Fibroblast of gingiva (primary cell): ENCODE data around the gene RFT1.
"Not testable (repeated sequence)": the region's sequence is repeated elsewhere in the genome, so short reads cannot be mapped to it uniquely, and the experiment has no call there.

Experiments used
- DNase-seq: peaks from one replicate; pipeline ENCODE4 v3.0.0-alpha.2; 2011; ENCODE audit warnings: low read depth

RFT1 gene

GRCh38 chr3:53163444-53164387 lies 33.5 kb upstream of the RFT1 start:
- DNase-seq: no peak

GRCh38 chr3:53162672-53163443 lies 32.6 kb upstream of the RFT1 start:
- no peak for DNase-seq

- peak; percentile 23 for DNase-seq
Measured at GRCh38 chr3:53161820-53162671, 31.8 kb upstream of the RFT1 start.

DNA sequence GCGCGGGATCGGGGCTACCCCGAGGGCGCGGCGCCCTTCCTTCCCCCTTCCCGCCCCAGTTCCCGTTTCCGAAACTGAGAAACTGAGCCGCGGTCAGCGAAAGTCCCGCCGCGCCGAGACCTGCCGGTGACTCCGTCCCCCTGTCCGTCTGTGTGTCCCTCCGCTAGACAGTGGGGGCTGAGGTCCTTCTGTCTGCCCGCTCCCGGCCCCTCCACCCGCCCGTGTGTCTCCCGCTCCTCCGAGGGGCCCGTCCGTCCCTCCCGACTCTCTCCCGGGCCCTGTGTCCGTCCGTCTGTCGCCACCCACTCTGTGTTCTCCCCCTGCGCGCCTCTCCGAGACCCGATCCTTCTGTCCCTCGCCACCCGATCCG lies 31.2 kb upstream of the RFT1 start:
- DNase-seq: no peak

- peak; percentile 92 for DNase-seq
Measured at GRCh38 chr3:53160660-53161449, 30.6 kb upstream of the RFT1 start, which contains the start of gene PRKCD. Gene PRKCD, plus strand, starts transcription at chr3:53161209. Its CDS starts 17,214 bp downstream, at chr3:53178423.

GRCh38 chr3:53160061-53160659 lies 29.9 kb upstream of the RFT1 start:
- no peak for DNase-seq

GRCh38 chr3:53159156-53160060 lies 29.2 kb upstream of the RFT1 start:
- no peak for DNase-seq

GRCh38 chr3:53158765-53159155 lies 28.5 kb upstream of the RFT1 start:
- DNase-seq: no peak

GRCh38 chr3:53157974-53158580 lies 27.8 kb upstream of the RFT1 start:
- DNase-seq: no peak

GRCh38 chr3:53156368-53156834 lies 26.2 kb upstream of the RFT1 start:
- DNase-seq: no peak

DNA sequence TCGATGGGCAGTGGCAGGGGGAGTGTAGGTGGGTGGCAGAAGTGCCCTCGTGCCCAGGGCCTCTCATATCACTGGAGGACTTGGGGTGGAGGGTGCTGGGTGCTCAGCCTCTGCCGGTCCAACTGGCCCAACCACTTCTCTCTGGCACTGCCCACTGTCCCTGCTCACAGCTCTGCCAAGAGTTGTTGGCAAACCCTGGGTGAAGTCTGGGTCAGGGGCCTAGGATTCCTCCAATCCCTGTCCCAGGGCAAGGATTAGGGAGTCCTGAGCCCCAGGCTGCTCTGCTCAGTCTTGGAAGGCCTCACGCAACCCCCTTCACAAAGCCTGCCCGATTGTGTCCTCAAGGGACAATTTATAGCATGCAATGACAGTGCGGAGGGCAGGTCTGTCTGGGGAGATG lies 25.5 kb upstream of the RFT1 start:
- no peak for DNase-seq

DNA sequence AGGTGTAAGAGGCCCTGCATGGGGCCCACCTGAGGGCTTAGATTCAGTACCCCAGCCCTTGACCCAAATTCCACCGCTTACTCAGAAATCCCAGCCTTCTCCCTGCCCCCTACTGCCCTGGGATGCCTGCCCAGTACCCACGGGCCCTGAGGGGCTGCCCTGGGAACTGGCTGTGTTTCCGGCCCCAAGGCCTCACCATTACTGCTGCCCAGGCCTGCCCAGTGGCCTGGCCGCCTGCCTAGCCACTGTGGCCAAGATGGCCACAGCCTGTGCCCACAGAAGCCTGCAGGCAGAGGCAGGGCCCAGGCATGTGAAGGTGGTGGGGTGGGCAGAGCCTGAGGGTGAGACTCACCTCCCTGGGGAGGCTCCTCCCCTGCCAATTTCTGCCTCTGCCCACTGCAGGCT lies 24.6 kb upstream of the RFT1 start:
- DNase-seq: no peak

DNA sequence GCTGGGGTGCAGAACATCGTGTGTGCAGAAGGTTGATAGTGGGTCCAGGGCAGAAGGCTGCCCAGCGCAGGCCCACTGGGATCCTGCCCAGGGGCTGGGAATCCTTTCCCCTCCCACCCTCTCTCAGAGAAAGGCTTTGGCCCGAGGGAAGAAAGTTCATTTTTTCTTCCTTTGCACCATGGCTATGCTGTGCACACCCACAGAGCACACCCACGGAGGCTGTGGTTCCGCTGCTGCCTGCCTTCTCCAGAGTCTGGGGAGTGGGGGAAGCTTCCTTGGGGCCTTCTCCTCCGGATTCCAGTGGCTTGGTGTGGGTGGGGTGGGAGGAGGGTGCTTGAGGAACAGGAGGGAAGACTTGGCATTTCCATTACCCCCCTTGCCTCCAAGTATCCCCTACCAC lies 23.7 kb upstream of the RFT1 start:
- DNase-seq: no peak

GRCh38 chr3:53153264-53153823 lies 23.1 kb upstream of the RFT1 start:
- DNase-seq: no peak

DNA sequence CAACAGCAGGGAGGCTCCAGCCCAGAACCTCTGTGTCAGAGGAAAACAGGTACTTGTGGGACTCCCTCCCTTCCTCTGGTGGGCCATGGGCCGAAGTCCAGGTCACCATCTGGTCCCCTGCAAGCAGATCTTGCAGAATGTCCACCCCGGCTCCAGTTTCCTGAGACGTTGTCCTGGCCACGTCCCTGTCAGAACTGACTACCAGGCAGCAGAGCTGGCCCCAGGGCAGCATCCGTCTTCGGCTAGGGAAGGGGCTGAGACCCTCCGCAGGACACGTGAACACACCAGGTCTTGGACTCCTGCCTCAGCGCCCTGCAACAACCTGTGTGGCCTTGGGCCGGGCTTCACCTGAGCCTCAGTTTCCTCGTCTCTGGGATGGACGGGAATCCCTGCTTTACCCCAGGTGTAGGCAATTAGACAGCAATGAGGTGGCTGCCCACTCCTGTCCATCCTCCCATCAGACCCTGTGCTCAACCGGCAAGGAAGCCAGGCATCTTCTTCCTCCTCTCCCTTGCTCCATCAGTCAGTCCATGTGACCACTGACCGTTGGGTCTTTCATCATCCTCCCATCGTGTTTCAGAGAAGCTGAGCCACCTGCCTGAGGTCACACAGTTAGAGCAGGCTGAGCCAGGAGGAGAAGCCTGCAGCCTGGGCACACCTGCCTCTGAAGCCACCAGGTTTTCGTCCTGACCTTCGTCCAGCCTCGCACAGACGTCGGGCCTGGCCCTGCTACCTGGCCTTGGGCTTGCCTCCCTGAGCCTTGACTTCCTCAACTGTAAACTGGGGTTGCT lies 21.8 kb upstream of the RFT1 start:
- no peak for DNase-seq

DNA sequence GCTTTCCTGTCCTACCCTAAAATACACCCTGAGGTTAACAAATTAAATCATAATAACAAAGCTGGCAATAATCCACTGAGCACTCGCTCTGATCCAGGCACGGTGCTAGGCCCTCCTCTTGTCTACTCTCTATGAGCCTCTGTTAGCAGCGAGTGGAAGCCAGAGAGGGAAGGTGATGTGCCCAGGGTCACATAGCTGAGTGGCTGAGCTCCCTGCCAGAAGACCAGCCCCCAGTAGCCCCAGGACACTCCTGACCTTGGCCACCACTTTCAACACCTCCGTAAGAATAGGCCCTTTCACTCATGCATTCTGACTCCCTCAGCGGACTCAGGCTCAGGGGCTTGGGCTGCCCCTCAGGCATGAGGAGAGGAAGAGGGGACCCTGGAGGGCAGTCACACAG lies 21.2 kb upstream of the RFT1 start:
- no peak for DNase-seq

- not testable (repeated sequence) for DNase-seq
Measured at GRCh38 chr3:53151086-53151438, 20.8 kb upstream of the RFT1 start.
